OCI-LY3 (cell line): ENCODE data around the gene SUMF1.

ENCODE experiments used
- EZH2phosphoT487 ChIP-seq: fragments of 200-600 bp; shearing (Covaris generic); IDR thresholded peaks from 2 replicates; pipeline ENCODE4 v1.6.1; 2018; ENCODE audit warnings: antibody characterized with exemption, mixed run types, low read depth
- TF ChIP-seq, protein P1 (sequence below): fragments of 200-600, 300-600 bp; sonication (generic); IDR thresholded peaks from 2 replicates; pipeline ENCODE4 v1.5.1; 2014; ENCODE audit warnings: antibody characterized with exemption, low read length, low read depth

- TF ChIP-seq, protein P1, sequence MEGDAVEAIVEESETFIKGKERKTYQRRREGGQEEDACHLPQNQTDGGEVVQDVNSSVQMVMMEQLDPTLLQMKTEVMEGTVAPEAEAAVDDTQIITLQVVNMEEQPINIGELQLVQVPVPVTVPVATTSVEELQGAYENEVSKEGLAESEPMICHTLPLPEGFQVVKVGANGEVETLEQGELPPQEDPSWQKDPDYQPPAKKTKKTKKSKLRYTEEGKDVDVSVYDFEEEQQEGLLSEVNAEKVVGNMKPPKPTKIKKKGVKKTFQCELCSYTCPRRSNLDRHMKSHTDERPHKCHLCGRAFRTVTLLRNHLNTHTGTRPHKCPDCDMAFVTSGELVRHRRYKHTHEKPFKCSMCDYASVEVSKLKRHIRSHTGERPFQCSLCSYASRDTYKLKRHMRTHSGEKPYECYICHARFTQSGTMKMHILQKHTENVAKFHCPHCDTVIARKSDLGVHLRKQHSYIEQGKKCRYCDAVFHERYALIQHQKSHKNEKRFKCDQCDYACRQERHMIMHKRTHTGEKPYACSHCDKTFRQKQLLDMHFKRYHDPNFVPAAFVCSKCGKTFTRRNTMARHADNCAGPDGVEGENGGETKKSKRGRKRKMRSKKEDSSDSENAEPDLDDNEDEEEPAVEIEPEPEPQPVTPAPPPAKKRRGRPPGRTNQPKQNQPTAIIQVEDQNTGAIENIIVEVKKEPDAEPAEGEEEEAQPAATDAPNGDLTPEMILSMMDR: no peak
- no peak for TF ChIP-seq EZH2phosphoT487
These were observed 65.6 kb downstream of the SUMF1 start for GRCh38 chr3:4401441-4401840.
